ENCODE measurements around the gene FGF21. TPM values are rescaled to one million over a fixed set of nuclear protein-coding genes. Genes with fewer than 3 reads are reported as not detected.

Gene FGF21, protein sequence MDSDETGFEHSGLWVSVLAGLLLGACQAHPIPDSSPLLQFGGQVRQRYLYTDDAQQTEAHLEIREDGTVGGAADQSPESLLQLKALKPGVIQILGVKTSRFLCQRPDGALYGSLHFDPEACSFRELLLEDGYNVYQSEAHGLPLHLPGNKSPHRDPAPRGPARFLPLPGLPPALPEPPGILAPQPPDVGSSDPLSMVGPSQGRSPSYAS
- not detected for total RNA-seq
- not detected for polyA plus RNA-seq
- long read RNA-seq, donor 1: 0 reads
- long read RNA-seq, donor 2: 0 reads
- long read RNA-seq, donor 3: 0 reads

DNA sequence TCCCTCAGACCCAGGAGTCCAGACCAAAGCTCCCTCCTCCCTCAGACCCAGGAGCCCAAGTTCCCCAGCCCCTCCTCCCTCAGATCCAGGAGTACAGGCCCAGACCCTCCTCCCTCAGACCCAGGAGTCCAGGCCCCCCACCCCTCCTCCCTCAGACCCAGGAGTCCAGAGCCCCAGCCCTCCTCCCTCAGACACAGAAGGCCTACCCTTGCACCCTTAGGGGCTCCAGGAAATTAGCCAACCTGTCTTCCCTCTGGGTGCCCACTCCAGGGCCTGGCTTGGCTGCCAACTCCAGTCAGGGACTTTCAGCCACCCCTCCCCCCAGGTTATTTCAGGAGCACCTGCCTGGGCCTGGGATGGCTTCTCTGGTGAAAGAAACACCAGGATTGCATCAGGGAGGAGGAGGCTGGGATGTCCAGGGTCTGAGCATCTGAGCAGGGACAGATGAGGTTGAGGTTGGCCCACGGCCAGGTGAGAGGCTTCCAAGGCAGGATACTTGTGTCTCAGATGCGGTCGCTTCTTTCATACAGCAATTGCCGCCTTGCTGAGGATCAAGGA, at the start of gene FGF21:
Gene FGF21 (plus strand): TSS at position 441 of the 558 bp plus-strand sequence. CDS start 713 bp downstream, outside the sequence.
- Histone ChIP-seq H3K27ac (no peak within 1 kb of the TSS), H3K4me1 (ENCODE audit: insufficient read depth) (peaks cover 2% of the 10 kb centered on the region), H3K27me3 (no peaks in the 10 kb centered on the region), H3K36me3 (no peaks in the 10 kb centered on the region), H3K4me3 (no peak within 1 kb of the TSS), H3K9me3 (no peaks in the 10 kb centered on the region)
- whole genome bisulfite sequencing, 3 donors: 55 to 83% (median 69%) methylated on average over 4 of the region's 4 CpGs
- TF ChIP-seq POLR2A (IDR thresholded peaks at IDR 0.05): no peak
- TF ChIP-seq, protein P1, sequence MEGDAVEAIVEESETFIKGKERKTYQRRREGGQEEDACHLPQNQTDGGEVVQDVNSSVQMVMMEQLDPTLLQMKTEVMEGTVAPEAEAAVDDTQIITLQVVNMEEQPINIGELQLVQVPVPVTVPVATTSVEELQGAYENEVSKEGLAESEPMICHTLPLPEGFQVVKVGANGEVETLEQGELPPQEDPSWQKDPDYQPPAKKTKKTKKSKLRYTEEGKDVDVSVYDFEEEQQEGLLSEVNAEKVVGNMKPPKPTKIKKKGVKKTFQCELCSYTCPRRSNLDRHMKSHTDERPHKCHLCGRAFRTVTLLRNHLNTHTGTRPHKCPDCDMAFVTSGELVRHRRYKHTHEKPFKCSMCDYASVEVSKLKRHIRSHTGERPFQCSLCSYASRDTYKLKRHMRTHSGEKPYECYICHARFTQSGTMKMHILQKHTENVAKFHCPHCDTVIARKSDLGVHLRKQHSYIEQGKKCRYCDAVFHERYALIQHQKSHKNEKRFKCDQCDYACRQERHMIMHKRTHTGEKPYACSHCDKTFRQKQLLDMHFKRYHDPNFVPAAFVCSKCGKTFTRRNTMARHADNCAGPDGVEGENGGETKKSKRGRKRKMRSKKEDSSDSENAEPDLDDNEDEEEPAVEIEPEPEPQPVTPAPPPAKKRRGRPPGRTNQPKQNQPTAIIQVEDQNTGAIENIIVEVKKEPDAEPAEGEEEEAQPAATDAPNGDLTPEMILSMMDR (IDR thresholded peaks at IDR 0.05): no peak
- TF ChIP-seq EP300 (IDR thresholded peaks at IDR 0.05): no peak
- no peak for DNase-seq
- intact Hi-C loops (cut with DNase I): no loop called here

DNA sequence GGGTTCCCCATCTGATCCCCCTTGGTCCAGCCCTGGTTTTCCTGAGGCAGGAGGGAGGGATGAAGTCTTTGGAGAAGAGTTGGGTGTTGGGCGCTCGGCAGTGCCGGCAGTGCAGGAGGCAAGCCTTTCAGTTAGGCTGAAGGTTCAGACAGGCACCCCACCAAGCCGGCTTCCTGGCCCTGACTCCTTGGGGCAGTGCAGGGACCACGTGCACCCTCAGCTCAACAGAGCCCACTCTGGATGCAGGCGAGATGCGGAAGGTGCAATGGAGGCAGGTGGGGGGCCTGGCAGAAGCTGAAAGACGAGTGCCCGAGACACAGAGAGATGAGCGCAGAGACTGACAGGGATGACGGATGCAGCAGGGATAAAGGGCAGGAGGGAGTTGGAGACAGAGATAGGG, 46.9 kb upstream of the FGF21 start:
- no peak for TF ChIP-seq EP300 (IDR thresholded peaks at IDR 0.05)
- TF ChIP-seq, protein P1 (IDR thresholded peaks at IDR 0.05): no peak
- no peak for TF ChIP-seq POLR2A (IDR thresholded peaks at IDR 0.05)
- no peaks in the 10 kb centered on the region for H3K9me3 ChIP-seq
- 45 to 51% (median 49%) methylated on average over 10 to 11 of the region's 11 CpGs for WGBS, 3 donors
- peaks cover 5% of the 10 kb centered on the region for H3K4me1 ChIP-seq (ENCODE audit: insufficient read depth)
- intact Hi-C loops (cut with DNase I): no loop called here
- H3K27me3 ChIP-seq: no peaks in the 10 kb centered on the region
- H3K36me3 ChIP-seq: no peaks in the 10 kb centered on the region
- no peak for DNase-seq
- no peak overlapping the region for H3K4me3 ChIP-seq
- H3K27ac ChIP-seq: no peak overlapping the region

DNA sequence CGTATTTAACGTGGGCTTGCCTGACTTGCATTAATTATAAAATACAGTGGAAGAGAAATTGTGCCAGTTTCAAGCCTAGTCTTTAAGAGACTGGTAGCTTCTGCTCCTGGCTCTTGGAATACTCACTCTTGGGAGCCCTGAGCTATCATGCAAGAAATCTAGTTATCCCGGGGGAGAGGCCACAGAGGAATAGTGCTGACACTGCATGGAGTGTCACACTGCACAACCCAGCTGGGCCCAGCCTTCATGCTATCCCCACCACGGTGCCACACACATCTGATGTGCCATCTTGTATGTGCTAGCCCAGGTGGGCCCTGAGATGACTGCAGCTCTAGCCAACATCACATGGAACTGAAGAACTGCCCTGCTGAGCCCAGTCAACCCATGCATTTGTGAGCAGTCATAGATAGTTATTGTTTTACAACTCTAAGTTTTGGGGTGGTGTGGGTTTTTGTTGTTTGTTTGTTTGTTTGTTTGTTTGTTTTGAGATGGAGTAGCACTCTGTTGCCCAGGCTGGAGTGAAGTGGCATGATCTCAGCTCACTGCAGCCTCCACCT, 44.1 kb upstream of the FGF21 start:
- WGBS, 3 donors: 80 to 92% (median 81%) methylated on average over 4 of the region's 4 CpGs
- DNase-seq: no peak
- no peak overlapping the region for H3K27ac ChIP-seq
- H3K36me3 ChIP-seq: no peaks in the 10 kb centered on the region
- TF ChIP-seq EP300 (IDR thresholded peaks at IDR 0.05): no peak
- TF ChIP-seq POLR2A (IDR thresholded peaks at IDR 0.05): no peak
- TF ChIP-seq, protein P1 (IDR thresholded peaks at IDR 0.05): no peak
- no peaks in the 10 kb centered on the region for H3K27me3 ChIP-seq
- intact Hi-C loops (cut with DNase I): loop anchor here in 2 of 4 donors (5.0 to 10.0 kb wide), 2 partner anchors 34 to 66 kb away; partner anchors contain the start of gene CA11 (in 1 of the 2)
- peaks cover 14% of the 10 kb centered on the region for H3K4me1 ChIP-seq (ENCODE audit: insufficient read depth)
- H3K9me3 ChIP-seq: no peaks in the 10 kb centered on the region
- no peak overlapping the region for H3K4me3 ChIP-seq

GRCh38 chr19:48713041-48713863, 42.1 kb upstream of the FGF21 start:
- WGBS, 3 donors: 14 to 17% (median 14%) methylated on average over 25 of the region's 25 CpGs
- Histone ChIP-seq H3K4me3 (peak overlapping the region; percentile 63), H3K9me3 (no peaks in the 10 kb centered on the region), H3K27ac (peak overlapping the region in 1 of 2 donors; percentile 71), H3K36me3 (no peaks in the 10 kb centered on the region), H3K4me1 (ENCODE audit: insufficient read depth) (peaks cover 20% of the 10 kb centered on the region), H3K27me3 (no peaks in the 10 kb centered on the region)
- peak in 3 of 5 donors; percentile 37 to 55 (median 54) for DNase-seq
- TF ChIP-seq, protein P1 (IDR thresholded peaks at IDR 0.05): no peak
- TF ChIP-seq POLR2A (IDR thresholded peaks at IDR 0.05): no peak
- TF ChIP-seq EP300 (IDR thresholded peaks at IDR 0.05): no peak
- intact Hi-C loops (cut with DNase I): loop anchor here in 3 of 4 donors (2.0 to 10.0 kb wide), 3 partner anchors 36 to 68 kb away; partner anchors contain the start of gene CA11 (in 1 of the 3)
